Measurements from ENCODE around the gene ATP11A. TPM values are rescaled to one million over a fixed set of nuclear protein-coding genes. Genes with fewer than 3 reads are reported as not detected.

Gene ATP11A
- total RNA-seq, 4 donors from 2014 or later: 32.1 to 83.6 (median 46.2) TPM

DNA sequence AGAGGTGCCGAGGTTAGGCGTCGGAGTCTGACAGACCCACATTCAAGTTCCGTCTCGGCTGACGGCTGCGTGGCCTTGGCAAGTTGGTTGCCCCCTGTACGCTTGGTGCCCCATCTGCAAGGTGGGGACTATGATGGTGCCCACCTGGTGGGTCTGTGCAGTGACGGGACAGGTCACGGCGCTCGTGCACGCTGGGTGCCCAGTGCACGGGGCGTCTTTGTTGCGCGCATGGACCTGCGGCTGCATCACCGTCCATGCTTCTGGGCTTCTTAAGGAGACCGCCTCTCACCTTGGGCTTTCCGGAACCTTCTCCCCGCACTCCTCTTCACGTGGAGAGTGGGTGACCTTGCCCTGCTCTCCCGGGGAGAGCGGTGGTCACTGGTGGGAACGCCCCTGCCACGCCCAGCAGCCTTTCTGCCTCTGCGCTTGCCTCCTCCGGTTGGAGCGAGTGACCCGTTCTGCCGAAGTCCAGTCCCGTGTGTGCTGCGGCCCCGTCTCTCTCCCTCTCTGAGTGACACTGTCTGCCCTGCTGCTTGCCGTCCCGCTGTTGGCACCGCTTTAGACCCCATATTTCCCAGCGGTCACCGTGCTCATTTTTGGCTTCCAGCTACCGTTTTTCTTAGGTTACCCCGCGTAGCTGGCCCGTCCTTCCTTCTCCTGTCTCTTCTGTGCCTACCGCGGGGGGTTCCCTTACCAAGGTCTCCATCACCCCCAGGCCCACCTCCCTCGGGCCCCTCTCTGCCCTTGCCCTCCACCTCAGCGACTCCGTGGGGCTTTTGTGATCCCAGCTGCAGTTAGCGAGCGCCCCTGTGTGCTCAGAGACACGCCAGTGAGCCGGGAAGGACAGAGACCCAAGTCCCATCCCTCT is 6.4 kb downstream of the ATP11A start:
- WGBS, 2 donors: 91 to 97% methylated on average over 48 to 53 of the region's 53 CpGs
- no peak for DNase-seq
- Histone ChIP-seq H3K4me3 (replicated peaks in 1 of 3) (no peak overlapping the region), H3K27me3 (no peaks in the 10 kb centered on the region), H3K9me3 (no peaks in the 10 kb centered on the region), H3K27ac (no peak overlapping the region), H3K4me1 (peaks cover 5 to 44% of the 10 kb centered on the region in 2 donors), H3K36me3 (no peaks in the 10 kb centered on the region)
- no peak for TF ChIP-seq POLR2A (IDR thresholded peaks at IDR 0.05)
- TF ChIP-seq, protein P1, sequence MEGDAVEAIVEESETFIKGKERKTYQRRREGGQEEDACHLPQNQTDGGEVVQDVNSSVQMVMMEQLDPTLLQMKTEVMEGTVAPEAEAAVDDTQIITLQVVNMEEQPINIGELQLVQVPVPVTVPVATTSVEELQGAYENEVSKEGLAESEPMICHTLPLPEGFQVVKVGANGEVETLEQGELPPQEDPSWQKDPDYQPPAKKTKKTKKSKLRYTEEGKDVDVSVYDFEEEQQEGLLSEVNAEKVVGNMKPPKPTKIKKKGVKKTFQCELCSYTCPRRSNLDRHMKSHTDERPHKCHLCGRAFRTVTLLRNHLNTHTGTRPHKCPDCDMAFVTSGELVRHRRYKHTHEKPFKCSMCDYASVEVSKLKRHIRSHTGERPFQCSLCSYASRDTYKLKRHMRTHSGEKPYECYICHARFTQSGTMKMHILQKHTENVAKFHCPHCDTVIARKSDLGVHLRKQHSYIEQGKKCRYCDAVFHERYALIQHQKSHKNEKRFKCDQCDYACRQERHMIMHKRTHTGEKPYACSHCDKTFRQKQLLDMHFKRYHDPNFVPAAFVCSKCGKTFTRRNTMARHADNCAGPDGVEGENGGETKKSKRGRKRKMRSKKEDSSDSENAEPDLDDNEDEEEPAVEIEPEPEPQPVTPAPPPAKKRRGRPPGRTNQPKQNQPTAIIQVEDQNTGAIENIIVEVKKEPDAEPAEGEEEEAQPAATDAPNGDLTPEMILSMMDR (IDR thresholded peaks at IDR 0.05): no peak
- intact Hi-C loops (cut with DNase I): no loop called here

DNA sequence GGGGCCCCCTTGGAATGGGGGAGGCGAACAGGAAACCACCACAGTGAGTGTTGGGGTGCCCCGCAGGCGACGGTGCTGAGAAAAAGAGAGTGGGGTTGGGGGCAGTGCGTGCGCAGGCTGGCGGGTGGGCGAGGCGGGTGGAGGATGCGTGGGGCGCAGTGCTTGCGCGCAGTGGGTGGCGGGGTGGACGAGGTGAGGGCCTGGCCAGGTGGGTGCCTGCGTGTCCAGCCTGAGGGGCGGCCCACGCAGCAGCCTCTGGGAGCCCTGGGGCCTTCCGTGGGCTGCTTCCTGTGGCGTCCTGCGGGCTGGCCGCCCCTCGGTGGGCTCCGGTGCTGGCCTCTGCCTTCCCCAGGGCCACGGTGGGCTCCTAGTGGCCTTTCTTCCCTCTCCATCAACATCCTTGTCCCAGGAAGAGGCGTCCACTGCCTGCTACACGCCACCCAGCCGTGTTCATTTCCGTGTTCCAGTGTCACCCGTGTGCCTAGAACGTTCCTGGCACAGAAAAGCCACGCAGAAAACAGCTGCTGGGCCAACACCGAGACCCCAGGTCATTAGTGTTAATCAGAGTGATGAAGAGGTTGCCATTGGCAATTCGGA is 7.1 kb downstream of the ATP11A start:
- H3K9me3 ChIP-seq: no peaks in the 10 kb centered on the region
- TF ChIP-seq, protein P1 (IDR thresholded peaks at IDR 0.05): no peak
- DNase-seq: no peak
- H3K27me3 ChIP-seq: no peaks in the 10 kb centered on the region
- 93 to 95% methylated on average over 32 to 34 of the region's 34 CpGs for WGBS, 2 donors
- no peak overlapping the region for H3K4me3 ChIP-seq (replicated peaks in 1 of 3)
- H3K36me3 ChIP-seq: no peaks in the 10 kb centered on the region
- peaks cover 5 to 40% of the 10 kb centered on the region in 2 donors for H3K4me1 ChIP-seq
- intact Hi-C loops (cut with DNase I): no loop called here
- no peak overlapping the region for H3K27ac ChIP-seq

GRCh38 chr13:112697756-112698655 is 8.2 kb downstream of the ATP11A start:
- DNase-seq: peak; percentile 79 to 84
- Histone ChIP-seq H3K27ac (peak overlapping the region; percentile 63 to 78 (median 65)), H3K9me3 (no peaks in the 10 kb centered on the region), H3K36me3 (no peaks in the 10 kb centered on the region), H3K27me3 (no peaks in the 10 kb centered on the region), H3K4me3 (replicated peaks in 1 of 3) (no peak overlapping the region), H3K4me1 (peaks cover 5 to 29% of the 10 kb centered on the region in 2 donors)
- TF ChIP-seq POLR2A (IDR thresholded peaks at IDR 0.05): peak in 1 of 2 donors; percentile 21
- TF ChIP-seq, protein P1 (IDR thresholded peaks at IDR 0.05): no peak
- intact Hi-C loops (cut with DNase I): no loop called here
- WGBS, 2 donors: 40 to 49% methylated on average over 19 of the region's 19 CpGs

- no peak for DNase-seq
- no peak for TF ChIP-seq POLR2A (IDR thresholded peaks at IDR 0.05)
- Histone ChIP-seq H3K9me3 (no peaks in the 10 kb centered on the region), H3K27me3 (no peaks in the 10 kb centered on the region), H3K4me1 (peaks cover 5 to 15% of the 10 kb centered on the region in 2 donors), H3K27ac (no peak overlapping the region), H3K36me3 (no peaks in the 10 kb centered on the region), H3K4me3 (replicated peaks in 1 of 3) (no peak overlapping the region)
- intact Hi-C loops (cut with DNase I): no loop called here
- WGBS, 2 donors: 84 to 85% methylated on average over 13 of the region's 13 CpGs
These were observed 9.6 kb downstream of the ATP11A start for GRCh38 chr13:112699322-112699918.

Data from thyroid gland (tissue), 4 donors.